Prostate gland (tissue), 2 donors: ENCODE results near the gene TSHZ2. TPM values are rescaled to one million over a fixed set of nuclear protein-coding genes. Genes with fewer than 3 reads are reported as not detected.

Experiments
- DNase-seq: peaks from one replicate; pipeline ENCODE4 v3.0.0-alpha.2; 2019; ENCODE audit warnings: low spot score
- H3K27ac ChIP-seq, 2 donors: fragments of 200-600 bp; sonication (generic); 2 replicates each; pipeline ENCODE4 v1.5.1; 2017 to 2019
- H3K27me3 ChIP-seq: fragments of 200-600 bp; sonication (generic); replicated peaks from 2 replicates; pipeline ENCODE4 v1.5.1; 2019; ENCODE audit not compliant: insufficient read depth
- H3K36me3 ChIP-seq, 2 donors: fragments of 200-600 bp; sonication (generic); 1 replicate in 1 of 2; 2 replicates in 1 of 2; pipeline versions ENCODE4 v1.5.1 to v1.8.1; 2017 to 2019
- H3K4me1 ChIP-seq: fragments of 200-600 bp; sonication (generic); replicated peaks from 2 replicates; pipeline ENCODE4 v1.5.1; 2019
- H3K4me3 ChIP-seq, 2 donors: fragments of 200-600 bp; sonication (generic); 2 replicates each; pipeline ENCODE4 v1.5.1; 2017 to 2019
- H3K9me3 ChIP-seq: fragments of 200-600 bp; sonication (generic); 2 replicates; pipeline ENCODE4 v1.5.1; 2017
- POLR2A ChIP-seq: fragments of 450-650 bp; IDR thresholded peaks from one replicate; pipeline ENCODE4 v1.6.1; 2016; ENCODE audit warnings: antibody characterized with exemption, mild to moderate bottlenecking
- POLR2AphosphoS5 ChIP-seq: sonication (generic); formaldehyde crosslinking; IDR thresholded peaks from one replicate; pipeline ENCODE4 v1.6.1; 2017; ENCODE audit warnings: antibody characterized with exemption
- WGBS: methylation state at CpG from one replicate; pipeline ENCODE4 v1.1.5; 2018; 5-methylcytosine and 5-hydroxymethylcytosine counted together
- intact Hi-C: fragments of 100-400 bp; cut with DNase I; formaldehyde crosslinking; loops from one replicate; pipeline ENCODE4 v1.14.2; 2022
- total RNA-seq, 2 donors: library from RNA; depleted of rRNA; stranded (reverse); fragments of >200 nt; gene quantifications; one replicate each; pipeline ENCODE4 v1.1.0, GENCODE V29; 2016
- TF ChIP-seq, protein P1 (sequence below), 4 experiments: fragments of 200-600 bp in 2 of 4; fragments of 450-650 bp in 2 of 4; sonication (generic) in 2 of 4; IDR thresholded peaks; 1 replicate in 3 of 4; 2 replicates in 1 of 4; pipeline ENCODE4 v1.5.1; 2016 to 2019; ENCODE audit warnings: antibody characterized with exemption in 4 of 4, mild to moderate bottlenecking in 2 of 4, moderate library complexity in 2 of 4

The TSHZ2 gene
- total RNA-seq, 2 donors from 2014 or later = 9.8 to 35.1 TPM

DNA sequence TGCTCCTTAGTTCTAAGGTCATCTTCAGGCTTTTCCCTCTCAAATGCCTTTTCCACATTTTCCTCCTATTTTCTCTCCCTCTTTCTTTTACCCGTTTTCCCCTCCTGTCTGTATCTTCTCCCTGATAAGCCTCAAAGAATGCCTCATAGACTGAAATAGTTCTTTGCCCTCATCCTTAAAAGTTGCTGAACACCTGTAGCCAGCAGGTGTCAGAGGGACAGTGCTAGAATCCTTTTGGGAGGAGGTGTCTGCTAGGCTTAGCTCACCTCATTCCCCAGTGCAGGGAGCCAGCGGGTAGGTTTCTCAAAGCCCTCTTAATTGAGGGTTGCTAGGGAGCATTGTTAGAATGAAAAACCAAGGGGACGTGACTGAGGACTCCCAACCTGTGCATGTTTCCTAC is 204.0 kb downstream of the TSHZ2 start:
- H3K4me3 ChIP-seq = no peak overlapping the region
- no peak for DNase-seq
- 61% methylated on average over 3 of the region's 3 CpGs for WGBS
- TF ChIP-seq POLR2AphosphoS5 (no peak), POLR2A (no peak)
- TF ChIP-seq, protein P1, sequence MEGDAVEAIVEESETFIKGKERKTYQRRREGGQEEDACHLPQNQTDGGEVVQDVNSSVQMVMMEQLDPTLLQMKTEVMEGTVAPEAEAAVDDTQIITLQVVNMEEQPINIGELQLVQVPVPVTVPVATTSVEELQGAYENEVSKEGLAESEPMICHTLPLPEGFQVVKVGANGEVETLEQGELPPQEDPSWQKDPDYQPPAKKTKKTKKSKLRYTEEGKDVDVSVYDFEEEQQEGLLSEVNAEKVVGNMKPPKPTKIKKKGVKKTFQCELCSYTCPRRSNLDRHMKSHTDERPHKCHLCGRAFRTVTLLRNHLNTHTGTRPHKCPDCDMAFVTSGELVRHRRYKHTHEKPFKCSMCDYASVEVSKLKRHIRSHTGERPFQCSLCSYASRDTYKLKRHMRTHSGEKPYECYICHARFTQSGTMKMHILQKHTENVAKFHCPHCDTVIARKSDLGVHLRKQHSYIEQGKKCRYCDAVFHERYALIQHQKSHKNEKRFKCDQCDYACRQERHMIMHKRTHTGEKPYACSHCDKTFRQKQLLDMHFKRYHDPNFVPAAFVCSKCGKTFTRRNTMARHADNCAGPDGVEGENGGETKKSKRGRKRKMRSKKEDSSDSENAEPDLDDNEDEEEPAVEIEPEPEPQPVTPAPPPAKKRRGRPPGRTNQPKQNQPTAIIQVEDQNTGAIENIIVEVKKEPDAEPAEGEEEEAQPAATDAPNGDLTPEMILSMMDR (IDR thresholded peaks at IDR 0.05) = no peak
- H3K36me3 ChIP-seq = no peaks in the 10 kb centered on the region
- H3K4me1 ChIP-seq = no peaks in the 10 kb centered on the region
- H3K27me3 ChIP-seq = no peaks in the 10 kb centered on the region
- intact Hi-C loops = no loop called here
- H3K27ac ChIP-seq = no peak overlapping the region
- no peaks in the 10 kb centered on the region for H3K9me3 ChIP-seq

DNA sequence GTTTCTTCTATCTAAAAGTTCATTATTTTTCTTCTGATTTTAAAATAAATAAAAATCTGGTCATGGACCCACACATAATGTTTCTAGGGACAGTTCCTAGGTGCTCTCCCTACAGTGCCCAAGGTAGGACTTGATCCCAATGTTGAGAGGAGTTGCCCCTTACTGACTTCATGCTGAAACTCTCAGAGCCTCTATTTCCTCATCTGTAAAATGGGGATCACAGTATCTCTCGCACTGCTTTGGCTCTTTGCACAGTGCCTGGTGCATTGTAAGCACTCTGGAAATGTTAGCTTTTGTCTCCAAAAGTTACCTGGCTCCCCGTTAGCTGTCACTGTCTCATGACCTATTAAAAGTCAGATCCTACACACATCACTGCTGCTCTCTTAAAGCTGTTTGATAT is 205.5 kb downstream of the TSHZ2 start:
- H3K36me3 ChIP-seq = no peaks in the 10 kb centered on the region

DNA sequence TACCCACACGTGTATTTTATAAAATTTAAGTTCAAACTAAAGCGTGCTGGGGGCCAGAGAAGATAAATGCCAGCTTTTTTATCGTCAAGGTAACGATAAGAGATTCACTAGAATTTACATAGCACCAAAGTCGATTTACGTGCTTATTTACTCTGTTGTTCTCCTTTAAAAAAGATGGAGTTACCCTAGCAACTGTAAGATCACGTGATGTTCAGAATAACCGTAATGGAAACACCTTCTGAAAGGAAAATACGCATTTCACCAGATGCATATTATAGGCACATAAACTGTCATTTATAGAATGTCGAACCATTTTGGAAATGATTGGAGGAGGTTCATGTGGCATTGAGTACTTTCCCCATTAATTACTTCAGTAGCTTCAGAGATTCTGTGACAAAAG is 207.6 kb downstream of the TSHZ2 start:
- 89% methylated on average over 10 of the region's 10 CpGs for WGBS
- no peaks in the 10 kb centered on the region for H3K36me3 ChIP-seq
- no peak for DNase-seq
- H3K27ac ChIP-seq = no peak overlapping the region
- no peaks in the 10 kb centered on the region for H3K4me1 ChIP-seq
- H3K4me3 ChIP-seq = no peak overlapping the region
- TF ChIP-seq, protein P1 (IDR thresholded peaks at IDR 0.05) = no peak
- TF ChIP-seq POLR2AphosphoS5 = no peak
- no peak for TF ChIP-seq POLR2A
- no peaks in the 10 kb centered on the region for H3K27me3 ChIP-seq
- intact Hi-C loops = no loop called here
- no peaks in the 10 kb centered on the region for H3K9me3 ChIP-seq

More for the DNA sequence above, 205.5 kb downstream of the TSHZ2 start:
- no peaks in the 10 kb centered on the region for H3K9me3 ChIP-seq
- intact Hi-C loops = no loop called here
- H3K27me3 ChIP-seq = no peaks in the 10 kb centered on the region
- no peaks in the 10 kb centered on the region for H3K4me1 ChIP-seq
- no peak overlapping the region for H3K4me3 ChIP-seq
- 100% methylated on average over 2 of the region's 2 CpGs for WGBS
- no peak for DNase-seq
- no peak overlapping the region for H3K27ac ChIP-seq
- no peak for TF ChIP-seq POLR2A
- no peak for TF ChIP-seq POLR2AphosphoS5
- TF ChIP-seq, protein P1 (IDR thresholded peaks at IDR 0.05) = no peak

DNA sequence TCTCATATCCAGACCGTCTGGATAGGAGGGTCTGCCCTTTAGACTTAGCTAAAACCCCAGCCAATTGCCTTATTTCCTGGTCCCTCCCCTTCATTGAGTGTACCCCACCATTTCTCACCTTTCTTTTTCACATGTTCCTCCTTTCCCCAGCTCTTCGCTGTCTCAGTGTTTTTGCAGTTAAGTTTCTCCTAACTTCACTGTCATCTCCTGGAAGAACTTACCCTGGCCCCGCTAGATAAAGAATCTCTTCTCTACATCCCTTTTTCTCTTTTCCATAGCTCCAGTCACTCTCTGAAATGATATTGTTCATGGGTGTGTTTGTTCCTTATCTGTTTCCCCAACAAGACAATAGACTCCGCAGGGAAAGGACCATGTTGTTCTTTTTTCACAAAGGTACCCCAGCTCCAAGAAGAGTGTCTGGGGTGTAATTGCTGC is 208.8 kb downstream of the TSHZ2 start:
- Histone ChIP-seq H3K36me3 (no peaks in the 10 kb centered on the region), H3K4me3 (no peak overlapping the region), H3K9me3 (no peaks in the 10 kb centered on the region), H3K27me3 (no peaks in the 10 kb centered on the region), H3K4me1 (no peaks in the 10 kb centered on the region), H3K27ac (no peak overlapping the region)
- 81% methylated on average over 4 of the region's 4 CpGs for WGBS
- TF ChIP-seq POLR2AphosphoS5 (no peak), POLR2A (no peak)
- TF ChIP-seq, protein P1 (IDR thresholded peaks at IDR 0.05) = no peak
- DNase-seq = no peak
- intact Hi-C loops = no loop called here

DNA sequence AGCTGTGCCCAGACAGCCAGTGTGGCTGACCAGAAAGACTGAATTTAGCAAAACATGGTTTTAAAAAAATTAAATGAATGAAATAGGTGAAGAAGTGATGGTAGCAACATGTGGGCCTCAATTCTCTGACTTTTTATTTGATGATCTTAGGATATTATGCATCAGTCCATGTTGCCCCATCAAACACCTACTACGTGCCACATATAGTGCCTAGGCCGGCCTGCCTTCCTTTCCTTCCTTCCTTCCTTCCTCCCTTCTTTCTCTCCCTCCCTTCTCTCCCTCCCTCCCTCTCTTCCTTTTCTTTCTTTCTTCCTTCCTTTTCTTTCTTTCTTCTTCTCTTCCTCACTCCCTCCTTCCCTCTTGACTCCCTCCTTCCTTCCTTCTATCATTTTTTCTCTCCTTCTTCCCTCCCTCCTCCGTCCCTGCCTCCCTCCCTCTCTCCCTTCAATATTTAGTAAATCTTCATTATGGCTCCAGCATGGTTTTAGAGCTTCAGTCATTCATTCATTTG is 209.8 kb downstream of the TSHZ2 start:
- no peaks in the 10 kb centered on the region for H3K36me3 ChIP-seq
- TF ChIP-seq POLR2A = no peak
- TF ChIP-seq, protein P1 (IDR thresholded peaks at IDR 0.05) = no peak
- TF ChIP-seq POLR2AphosphoS5 = no peak
- no peaks in the 10 kb centered on the region for H3K27me3 ChIP-seq
- H3K27ac ChIP-seq = no peak overlapping the region
- no peaks in the 10 kb centered on the region for H3K9me3 ChIP-seq
- H3K4me3 ChIP-seq = no peak overlapping the region
- intact Hi-C loops = no loop called here
- no peak for DNase-seq
- WGBS = 94% methylated on average over 3 of the region's 3 CpGs
- H3K4me1 ChIP-seq = no peaks in the 10 kb centered on the region
